Central memory CD4-positive, alpha-beta T cell (primary cell): ENCODE measurements around the gene TMEM184A.

Experiments
- DNase-seq: peaks from one replicate; pipeline ENCODE4 v3.0.0; 2022
- total RNA-seq, 3 experiments: gene quantifications; one replicate each; lab custom pipeline; 2026; lab: John Stamatoyannopoulos, UW

The TMEM184A gene
- total RNA-seq = 0 to 0.35 (median 0.16) reads per million in 3 experiments

DNA sequence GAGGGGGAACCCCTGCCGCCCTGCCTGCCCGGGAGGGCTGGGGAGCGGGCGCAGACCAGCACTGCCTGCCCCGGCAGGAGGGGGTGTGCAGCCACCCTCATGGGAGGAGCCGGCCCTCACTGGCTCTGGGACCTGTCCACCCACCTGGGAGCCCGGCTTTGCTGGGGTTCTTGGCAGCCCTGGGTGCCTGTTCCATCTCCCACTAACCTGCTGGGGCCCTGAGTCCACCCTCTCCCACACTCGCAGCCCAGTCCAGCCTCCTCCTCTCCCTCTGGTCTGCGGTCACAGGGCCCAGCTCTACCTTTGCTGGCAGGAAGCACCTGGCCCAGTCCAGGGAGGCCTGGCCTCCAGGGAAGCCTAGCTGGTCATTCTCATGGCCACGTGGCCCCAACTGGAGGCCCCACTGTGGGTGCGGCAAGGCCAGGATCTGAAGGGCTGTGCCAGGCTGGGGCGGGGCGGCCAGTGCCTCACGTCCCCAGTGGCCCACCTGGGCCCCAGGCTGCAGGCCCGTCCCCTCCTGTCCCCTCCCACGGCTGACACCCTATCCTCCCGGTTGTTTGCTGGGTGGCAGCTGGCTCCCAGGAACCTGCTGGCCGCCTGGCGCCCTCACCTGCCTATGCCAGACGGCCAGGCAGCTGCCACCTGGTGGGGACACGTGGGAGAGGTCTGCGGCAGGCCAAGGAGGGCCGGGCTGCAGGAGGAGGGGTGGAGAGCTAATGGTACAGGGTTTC lies at the start of gene TMEM184A:
TSS of gene TMEM184A (minus strand) at position 393 of the 731 bp plus-strand sequence. CDS start 721 bp downstream, outside the sequence.
- peak; percentile 34 for DNase-seq

DNA sequence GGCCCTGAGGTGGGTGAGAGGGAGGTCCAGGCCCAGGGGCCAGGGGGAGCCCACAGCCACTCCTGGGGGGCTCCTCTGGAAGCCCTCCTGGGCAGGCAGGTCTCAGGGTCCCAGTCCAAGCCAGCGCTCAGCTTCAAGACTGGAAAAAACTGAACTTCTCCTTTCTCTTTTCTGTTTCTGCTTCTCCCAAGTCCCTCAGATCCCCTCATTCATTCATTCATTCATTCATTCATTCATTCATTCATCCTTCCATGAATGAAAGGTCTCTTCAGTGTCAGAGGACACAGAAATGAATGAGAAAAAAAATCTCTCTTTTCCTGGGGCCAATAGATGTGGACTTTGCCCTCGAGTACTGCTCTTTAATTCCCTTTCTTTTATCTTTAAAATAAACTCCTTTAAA lies 48.4 kb upstream of the TMEM184A start:
- DNase-seq = no peak

DNA sequence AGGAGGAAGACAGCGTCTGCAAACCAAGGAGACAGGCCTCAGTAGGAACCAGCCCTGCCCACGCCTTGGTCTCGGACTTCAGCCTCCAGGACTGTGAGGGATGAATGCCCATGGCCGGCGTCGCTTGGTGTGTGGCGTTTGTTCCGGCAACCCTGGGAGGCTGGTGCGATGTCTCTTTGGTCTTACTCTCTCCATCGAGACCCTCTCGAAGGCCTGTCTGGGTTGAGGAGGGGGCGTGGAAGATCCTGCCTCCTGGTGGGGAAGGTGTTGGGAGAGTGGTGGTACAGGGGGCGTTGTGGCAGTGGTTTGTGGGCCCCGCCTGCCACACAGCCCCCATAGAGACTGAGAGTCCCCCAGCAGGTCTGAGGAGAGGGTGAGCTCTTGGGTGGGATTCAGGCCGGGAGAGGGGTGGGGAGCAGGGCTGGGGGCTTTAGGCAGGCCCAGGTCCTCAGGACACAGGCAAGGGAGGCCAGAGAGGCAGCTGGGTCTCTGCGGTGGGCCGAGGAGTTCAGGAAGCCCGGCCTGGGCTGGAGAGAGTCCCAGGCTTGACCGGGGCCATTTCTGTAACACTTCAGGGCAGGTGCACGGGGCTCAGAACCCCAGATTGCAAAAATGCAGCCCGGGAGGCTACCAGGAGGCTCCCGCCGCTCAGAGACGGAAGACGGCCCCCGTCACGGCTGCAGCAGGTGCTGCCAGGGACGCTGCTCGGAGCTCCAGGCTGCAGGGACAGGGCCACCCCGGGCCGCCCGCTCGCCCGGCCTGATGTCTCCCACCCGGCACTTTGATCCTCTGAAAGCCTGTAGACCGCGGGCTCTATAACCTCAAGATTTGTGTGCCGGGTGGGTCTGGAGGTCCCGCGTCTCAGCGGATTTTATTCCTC lies 47.6 kb upstream of the TMEM184A start:
- DNase-seq = no peak

DNA sequence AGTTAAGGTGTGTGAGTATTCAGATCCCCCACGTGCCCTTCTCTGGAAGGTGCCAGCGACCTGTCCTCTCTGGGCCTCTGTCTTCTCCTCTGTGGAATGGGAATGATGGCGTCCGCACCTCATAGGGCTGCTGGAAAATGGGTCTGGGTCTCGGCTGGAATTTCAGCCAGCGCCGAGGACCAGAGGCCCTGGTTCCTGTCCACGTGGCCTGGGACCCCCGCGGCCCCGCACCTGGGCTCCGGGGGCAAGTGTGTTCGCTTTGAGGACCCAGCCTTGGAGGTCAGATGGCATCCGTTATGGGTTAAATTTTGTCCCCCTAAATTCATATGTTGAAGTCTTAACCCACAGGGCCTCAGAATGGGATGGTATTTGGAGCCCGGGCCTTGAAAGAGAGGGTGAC lies 46.4 kb upstream of the TMEM184A start:
- DNase-seq = no peak

DNA sequence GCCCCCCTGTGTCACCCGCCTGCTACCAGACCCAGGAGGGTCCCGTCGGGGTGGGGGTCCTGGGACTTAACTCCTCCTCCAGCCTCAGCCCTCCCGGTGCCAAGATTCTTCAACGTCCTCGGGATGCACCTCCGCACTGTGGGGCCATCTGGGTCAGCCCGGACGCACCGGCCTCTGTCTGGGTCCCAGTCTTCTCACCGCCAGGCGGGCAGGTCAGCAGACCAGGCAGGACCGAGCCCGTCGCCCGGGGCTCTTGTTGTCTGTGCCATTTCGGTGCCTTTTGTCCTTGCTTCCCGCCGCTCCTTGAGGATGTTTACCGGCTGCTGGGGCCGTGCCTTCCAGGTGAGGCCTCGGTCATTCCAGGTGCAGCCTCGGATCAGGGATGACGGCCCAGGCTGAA lies 46.0 kb upstream of the TMEM184A start:
- no peak for DNase-seq

DNA sequence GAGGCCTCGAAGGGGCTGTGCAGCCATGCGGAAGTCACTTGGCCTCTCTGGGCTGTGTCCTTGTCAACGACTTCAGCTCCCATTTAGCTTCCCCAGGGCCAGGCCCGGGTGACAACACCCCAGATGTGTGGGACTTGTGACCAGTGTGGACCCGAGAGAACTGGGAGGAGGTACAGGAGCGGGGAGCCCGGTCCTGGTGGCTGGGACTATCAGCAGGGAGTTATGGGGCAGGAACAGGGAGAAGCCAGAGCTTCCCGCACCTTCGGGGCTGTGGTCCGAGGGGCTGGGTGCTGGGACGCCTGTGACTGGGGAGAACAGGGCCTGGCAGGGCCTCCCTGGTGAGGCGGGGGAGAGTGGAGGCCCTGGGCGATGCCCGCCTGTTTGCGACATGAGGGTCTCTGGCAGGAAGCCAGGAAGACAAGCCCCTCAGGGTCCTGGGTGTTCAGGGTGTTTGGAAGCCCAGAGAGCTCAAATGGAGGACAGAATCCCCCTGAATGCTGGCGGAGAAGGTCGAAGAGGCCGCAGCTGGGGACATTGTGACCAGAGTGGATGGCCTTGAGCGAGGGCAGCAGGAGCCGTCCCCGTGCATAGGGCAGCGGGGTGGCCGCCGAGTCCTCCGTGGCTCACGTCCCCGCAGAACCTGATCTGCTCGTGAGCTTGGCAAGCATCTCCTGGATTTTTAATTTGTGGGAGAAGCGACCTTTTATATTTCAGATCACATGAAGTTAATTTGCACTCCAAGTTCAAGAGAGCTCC lies 43.8 kb upstream of the TMEM184A start:
- no peak for DNase-seq

DNA sequence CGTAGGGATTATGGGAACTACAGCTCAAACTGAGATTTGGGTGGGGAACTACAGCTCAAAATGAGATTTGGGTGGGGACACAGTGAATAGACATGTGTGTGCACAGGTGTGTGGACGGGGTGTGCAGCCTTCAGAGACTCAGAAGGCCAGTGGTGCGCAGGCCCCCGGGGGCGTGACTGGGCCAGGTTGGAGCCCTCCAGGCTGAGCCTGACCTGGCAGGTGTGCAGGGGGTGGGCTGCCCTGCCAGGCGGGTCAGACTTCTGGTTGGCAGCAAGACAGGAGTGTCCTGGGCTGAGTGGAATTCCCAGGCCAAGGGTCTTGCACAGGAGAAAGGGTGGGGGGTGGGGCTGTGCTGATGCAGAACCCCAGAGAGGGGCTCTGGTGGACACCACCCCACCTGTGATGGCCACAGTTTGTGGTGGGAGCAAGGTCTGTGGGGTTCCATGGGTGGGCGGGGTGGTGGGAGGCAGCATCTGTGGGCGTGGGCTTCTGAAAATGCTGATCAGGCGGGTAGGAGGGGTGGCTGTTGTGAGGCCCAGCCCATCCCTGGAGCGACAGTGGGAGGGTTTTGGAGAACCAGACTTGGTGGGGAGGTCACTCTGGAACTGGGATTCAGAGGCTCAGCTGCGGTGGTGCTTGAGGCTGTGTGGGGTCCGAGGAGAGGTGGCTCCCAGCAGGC lies 43.1 kb upstream of the TMEM184A start:
- no peak for DNase-seq

DNA sequence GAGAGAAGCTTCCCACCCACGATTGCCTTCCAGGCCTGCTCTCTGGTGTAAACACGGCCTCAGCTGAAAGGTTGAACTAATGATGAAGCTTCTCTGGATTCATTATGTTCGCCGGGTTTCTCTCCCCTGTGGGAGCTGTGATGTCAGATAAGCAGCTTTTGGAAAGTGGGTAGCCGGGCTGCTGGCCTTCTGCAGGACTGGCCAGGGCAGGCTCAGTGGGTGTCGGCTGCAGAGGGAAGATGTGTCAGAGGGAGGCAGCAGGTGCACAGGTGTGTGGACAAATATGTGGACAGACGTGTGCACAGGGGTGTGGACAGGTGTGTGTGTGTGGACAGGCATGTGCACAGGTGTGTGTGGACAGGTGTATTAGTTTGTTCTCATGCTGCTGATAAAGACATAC lies 42.3 kb upstream of the TMEM184A start:
- DNase-seq = no peak

DNA sequence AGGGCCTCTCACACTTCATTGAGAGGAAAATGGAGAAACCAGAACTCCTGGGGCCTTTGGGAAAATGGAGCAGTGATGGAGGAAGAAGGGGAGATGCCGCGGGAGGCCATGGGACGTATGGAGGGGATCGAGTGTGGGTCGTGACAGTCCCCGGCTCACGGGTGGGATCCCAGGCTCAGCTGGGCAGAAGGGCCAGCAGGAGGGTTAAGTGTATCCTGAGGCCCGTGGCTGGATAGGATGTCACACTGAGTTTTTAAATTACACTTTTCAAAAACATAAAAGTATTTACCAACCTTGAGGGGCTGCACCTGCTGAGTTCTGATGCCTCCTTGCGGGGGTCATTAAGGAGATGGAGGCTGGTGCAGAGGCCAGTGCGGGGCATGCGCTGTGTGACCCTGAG lies 41.8 kb upstream of the TMEM184A start:
- no peak for DNase-seq

DNA sequence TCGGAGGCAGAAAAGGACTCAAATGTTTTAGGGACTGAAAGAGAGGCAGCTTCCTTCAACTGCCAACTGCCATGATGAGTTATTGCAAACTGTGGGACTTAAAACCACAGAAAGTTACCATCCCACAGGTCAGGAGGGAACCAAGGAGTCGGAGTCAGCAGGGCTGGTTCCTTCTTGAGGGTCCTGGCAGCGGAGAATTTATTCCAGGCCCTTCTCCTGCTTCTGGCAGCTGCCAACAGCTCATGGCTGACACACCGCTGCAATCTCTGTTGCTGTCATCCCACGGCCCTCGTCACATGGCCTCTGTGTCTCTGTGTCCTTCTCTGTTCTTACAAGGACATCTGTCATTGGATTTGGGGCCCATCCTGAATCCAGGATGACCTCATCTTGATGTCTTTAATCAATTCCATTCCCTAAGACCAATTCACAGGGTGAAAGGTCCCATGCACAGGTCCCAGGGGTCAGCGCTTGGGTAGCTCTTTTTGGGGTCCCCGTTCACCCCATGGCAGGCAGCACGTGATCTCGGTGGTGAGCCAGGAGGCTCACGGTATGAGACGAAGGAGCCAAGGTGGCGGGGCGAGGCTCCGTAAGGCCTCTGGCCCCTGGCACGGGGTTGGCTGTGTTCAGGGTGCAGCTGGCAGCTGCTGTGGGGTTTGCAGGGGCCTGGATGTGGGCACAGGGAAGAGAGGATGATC lies 41.2 kb upstream of the TMEM184A start:
- DNase-seq = no peak

DNA sequence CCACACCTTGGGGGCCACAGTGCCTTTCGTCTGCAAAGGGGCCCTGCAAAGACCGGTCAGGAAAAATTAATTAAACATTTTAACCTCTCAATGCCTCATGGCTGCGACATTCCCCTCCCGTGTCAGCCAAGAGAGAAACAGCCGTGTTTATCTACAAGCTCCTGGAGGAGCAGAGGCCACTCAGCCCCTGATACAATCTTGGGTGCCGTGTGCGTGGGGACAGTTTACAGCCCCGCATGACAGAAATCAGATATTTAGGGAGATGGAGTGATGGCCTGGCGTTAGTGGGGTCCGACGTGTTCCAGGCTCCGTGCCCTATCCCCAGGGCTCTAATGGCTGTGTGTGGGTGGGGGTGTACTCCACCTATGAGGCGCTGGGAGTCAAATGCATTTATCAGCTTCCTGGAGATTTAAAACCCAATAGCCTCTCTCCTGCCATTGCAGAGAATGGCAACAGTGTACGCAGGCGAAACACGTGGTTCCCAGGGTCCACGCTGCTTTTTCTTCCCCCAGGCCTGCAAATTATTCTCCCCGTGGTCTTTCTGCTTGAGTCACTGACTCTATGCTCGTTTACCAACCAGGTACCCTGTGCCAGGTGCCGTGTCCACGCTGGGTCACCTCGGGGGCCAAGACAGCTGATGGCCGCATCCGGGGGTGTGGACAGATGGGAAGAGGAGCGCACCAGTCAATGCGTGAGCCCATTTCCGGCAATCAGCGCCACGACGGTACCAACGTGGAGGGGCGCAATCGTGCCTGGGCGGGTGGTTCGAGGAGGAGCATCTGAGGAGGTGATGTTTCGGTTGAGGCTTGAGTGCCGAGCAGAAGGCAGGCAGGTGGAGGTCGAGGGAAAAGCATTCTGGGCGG lies 40.4 kb upstream of the TMEM184A start:
- no peak for DNase-seq

DNA sequence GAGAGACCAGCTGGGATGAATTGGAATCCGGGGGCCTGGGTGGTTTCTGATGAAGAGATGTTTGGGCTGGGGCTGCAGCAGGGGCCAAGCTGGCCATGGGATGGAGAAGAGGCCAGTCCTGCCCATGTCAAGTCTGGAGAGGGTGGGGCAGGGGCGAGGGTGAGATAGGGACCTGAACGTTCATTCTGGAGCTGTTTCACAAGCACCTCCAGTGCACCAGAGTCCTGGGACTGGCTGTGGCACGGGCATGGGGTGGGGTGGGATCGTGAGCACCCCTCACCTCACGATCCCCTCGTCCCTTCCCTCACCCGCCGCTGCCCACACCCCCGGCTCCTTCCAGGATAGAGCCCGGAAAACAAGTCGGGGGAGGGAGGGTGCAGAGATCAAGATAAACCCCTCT lies 39.6 kb upstream of the TMEM184A start:
- no peak for DNase-seq

DNA sequence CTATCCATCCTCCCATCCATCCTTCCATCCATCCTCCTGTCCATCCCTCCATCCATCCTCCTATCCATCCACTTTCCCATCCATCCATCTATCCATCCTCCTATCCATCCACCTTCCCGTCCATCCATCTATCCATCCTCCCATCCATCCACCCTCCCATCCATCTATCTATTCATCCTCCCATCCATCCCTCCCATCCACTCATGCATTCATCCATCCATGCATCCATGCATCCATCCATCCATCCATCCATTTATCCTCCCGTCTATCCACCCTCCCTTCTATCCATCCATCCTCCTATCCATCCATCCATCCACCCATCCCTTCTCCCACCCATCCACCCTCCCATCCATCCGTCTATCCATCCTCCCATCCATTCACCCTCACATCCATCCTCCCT lies 39.0 kb upstream of the TMEM184A start:
- no peak for DNase-seq

DNA sequence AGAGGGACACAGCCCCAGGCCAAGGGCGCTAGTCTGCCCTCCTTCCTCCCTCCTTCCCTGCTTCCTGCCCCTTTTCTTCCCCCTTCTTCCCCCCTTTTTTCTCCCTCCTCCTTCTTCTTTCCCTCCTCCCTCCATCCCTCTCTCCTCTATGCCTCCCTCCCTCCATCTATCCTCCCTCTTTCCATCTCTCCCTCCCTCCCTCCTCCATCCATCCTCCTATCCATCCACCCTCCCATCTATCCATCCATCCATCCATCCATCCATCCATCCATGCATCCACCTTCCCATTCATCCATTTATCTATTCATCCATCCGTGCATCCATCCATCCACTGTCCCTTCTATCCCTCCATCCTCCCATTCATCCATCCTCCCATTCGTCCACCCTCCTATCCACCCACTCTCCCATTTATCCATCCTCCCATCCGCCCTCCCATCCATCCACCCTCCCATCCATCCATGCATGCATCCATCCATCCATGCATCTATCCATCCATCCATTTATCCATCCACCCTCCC lies 38.0 kb upstream of the TMEM184A start:
- DNase-seq = no peak

DNA sequence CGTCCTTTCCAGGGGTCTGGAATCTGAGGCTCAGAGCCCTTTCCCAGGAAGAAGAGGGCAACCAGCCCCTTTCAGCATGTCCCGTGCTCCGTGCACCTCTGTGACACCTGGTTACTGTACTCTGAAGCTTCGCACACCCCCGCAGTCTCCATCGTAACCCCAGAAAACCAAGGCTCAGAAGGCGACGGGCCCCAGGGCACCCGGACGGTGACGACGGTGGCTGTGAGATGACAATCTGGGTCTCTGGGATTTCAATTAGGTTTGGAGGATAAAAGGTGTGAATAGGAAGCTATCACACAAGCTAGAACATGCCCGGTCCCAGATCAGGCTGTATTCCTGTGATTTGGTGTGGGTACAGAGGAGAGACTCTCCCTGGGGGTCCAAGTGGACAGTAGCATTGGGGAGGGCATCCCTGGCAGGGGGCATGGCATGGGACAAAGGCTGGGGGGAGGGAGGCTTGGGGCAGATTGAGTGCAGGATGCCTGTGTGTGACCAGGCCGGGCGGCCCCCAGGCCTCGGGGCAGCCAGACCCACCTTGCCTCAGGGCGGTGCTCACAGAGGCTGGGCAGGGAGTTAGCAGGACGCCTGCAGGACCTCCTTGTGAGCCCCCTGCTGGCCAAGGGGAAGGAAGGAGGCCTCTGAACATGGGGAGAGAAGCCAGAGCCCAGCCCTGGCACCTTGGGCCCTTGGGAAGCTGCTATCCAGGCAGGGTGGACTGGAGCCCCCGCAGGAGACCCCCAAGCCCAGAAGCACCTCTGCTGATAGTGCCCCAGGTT lies 37.3 kb upstream of the TMEM184A start:
- DNase-seq = no peak

DNA sequence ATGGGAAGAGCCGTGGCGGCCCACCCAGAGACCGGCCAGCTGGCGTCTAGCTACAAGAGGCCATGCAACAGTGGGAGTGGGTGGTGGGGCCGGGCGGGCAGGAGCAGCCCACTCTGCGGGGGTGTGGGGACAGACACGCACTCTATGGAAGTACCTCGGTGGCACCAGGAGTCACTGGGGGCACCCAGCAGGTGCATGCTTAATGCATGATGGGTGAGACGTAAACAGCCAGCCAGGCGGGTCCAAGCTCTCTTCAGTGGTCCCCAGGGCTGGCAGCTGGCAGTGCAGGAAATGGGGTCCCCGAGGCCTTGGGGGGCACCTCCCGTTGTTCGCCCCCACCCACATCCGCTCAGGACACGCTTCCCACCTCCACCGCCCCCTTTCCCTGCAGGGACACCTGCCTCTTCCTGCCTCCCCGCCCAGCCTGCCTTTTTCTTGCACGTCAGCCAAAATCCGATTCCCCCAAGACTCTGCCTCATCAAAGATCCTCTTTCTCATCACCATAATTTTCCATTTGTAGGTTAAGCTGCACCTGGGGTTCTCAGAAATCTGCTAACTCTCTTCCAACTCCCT lies 36.4 kb upstream of the TMEM184A start:
- DNase-seq = no peak

DNA sequence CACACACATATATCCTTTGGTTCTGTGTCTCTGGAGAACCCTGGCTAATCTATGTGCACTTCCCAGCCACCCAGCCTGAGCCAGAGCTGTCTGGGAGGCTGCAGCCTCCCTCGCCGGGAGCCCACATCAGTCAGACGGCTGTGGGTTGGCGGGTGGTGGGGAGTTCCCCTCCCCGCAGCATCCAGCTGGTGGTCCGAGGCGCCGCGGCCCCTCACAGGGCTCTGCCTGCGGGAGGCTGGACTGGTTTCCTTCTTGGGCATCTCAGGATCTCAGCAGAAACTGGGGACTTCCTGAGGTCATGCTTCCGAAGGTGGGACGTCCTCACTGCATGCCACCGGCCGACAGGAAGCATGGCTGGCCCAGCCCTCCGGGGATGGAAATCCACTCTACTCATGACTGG lies 35.9 kb upstream of the TMEM184A start:
- no peak for DNase-seq

DNA sequence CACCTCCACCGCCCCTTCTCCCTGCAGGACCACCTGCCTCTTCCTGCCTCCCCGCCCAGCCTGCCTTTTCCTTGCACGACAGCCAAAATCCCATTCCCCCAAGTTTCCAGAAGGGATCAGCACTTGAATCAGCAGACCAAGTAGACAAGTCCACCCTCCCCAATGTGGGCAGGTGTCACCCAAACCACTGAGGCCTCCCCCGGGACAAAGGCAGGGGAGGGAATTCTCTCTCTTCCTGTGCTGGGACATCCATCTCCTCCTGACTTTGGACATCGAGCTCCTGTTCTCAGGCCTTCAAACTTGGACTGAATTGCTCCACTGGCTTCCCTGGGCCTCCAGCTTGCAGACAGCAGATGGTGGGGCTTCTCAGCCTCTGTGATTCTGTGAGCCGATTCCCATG lies 35.4 kb upstream of the TMEM184A start:
- DNase-seq = no peak

DNA sequence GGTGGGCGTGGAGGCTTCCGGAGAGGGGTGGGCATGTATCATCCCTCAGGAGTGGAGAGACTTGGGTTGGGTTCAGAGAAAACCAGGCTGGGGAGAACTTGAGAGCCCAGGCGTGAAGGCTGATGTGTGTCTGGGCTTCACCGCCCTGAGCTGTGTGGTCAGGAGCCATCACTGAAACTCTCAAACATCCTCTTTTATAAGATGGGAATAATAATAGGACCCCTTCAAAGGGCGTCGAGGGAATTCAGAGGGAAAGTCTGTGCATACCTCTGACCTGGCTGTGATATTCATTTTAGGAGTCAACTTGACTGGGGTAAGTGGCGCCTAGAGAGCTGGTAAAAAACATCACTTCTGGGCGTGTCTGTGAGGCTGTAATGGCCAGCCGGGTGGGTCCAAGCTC lies 34.9 kb upstream of the TMEM184A start:
- DNase-seq = no peak

DNA sequence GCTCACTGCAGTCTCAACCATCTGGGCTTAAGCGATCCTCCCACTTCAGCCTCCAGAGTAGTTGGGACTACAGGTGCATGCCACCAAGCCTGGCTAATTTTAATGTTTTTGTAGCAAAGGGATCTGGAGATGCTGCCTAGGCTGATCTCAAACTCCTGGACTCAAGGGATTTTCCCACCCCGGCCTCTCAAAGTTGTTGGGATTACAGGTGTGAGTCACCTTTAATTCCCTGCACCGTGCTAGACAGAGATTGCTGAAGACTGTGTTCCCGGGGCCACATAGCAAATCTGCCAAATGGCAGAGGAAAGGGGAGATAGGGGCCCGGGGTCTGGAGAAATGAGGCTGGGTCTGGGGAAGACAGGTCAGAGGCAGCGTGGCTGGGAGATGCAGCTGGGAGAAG lies 34.5 kb upstream of the TMEM184A start:
- DNase-seq = no peak
